ENCODE data around the gene ADCY5. TPM values are rescaled to one million over a fixed set of nuclear protein-coding genes. Genes with fewer than 3 reads are reported as not detected.

ADCY5 gene
- total RNA-seq, 4 donors from 2014 or later: 119 to 251 (median 185) TPM

GRCh38 chr3:123281929-123282328 is 167.0 kb downstream of the ADCY5 start:
- H3K4me1 ChIP-seq: no peaks in the 10 kb centered on the region
- 79 to 100% methylated on average over 2 of the region's 2 CpGs for WGBS, 2 donors (ENCODE audit: low coverage in 1 of 2)
- H3K9me3 ChIP-seq: no peaks in the 10 kb centered on the region
- no peak for ATAC-seq
- no peak overlapping the region for H3K27ac ChIP-seq
- peaks cover 0 to 69% of the 10 kb centered on the region in 2 donors for H3K36me3 ChIP-seq
- no peaks in the 10 kb centered on the region for H3K27me3 ChIP-seq
- no peak overlapping the region for H3K4me3 ChIP-seq
- no peak for TF ChIP-seq POLR2AphosphoS5 (IDR thresholded peaks at IDR 0.05)
- TF ChIP-seq POLR2A (IDR thresholded peaks at IDR 0.05): no peak
- no peak for TF ChIP-seq CTCF (IDR thresholded peaks at IDR 0.05)
- no peak for TF ChIP-seq EP300 (IDR thresholded peaks at IDR 0.05)

- Histone ChIP-seq H3K36me3 (peaks cover 0 to 64% of the 10 kb centered on the region in 2 donors), H3K4me1 (no peaks in the 10 kb centered on the region), H3K4me3 (no peak overlapping the region), H3K27me3 (no peaks in the 10 kb centered on the region), H3K27ac (no peak overlapping the region), H3K9me3 (no peaks in the 10 kb centered on the region)
- 85 to 87% methylated on average over 3 of the region's 3 CpGs for WGBS, 2 donors (ENCODE audit: low coverage in 1 of 2)
- no peak for ATAC-seq
- no peak for TF ChIP-seq POLR2AphosphoS5 (IDR thresholded peaks at IDR 0.05)
- TF ChIP-seq EP300 (IDR thresholded peaks at IDR 0.05): no peak
- no peak for TF ChIP-seq POLR2A (IDR thresholded peaks at IDR 0.05)
- TF ChIP-seq CTCF (IDR thresholded peaks at IDR 0.05): no peak
These were observed 167.5 kb downstream of the ADCY5 start for GRCh38 chr3:123281406-123281805.

GRCh38 chr3:123279121-123279520 is 169.8 kb downstream of the ADCY5 start:
- Histone ChIP-seq H3K36me3 (peaks cover 0 to 41% of the 10 kb centered on the region in 2 donors), H3K9me3 (no peaks in the 10 kb centered on the region), H3K4me1 (peaks cover 0 to 9% (median 0%) of the 10 kb centered on the region in 3 donors), H3K4me3 (no peak overlapping the region), H3K27me3 (no peaks in the 10 kb centered on the region), H3K27ac (peak overlapping the region in 2 of 4 donors; percentile 0 to 21)
- no peak for TF ChIP-seq EP300 (IDR thresholded peaks at IDR 0.05)
- TF ChIP-seq POLR2AphosphoS5 (IDR thresholded peaks at IDR 0.05): peak; percentile 43
- no peak for TF ChIP-seq CTCF (IDR thresholded peaks at IDR 0.05)
- TF ChIP-seq POLR2A (IDR thresholded peaks at IDR 0.05): no peak
- no peak for ATAC-seq
- 38 to 45% methylated on average over 7 of the region's 7 CpGs for WGBS, 2 donors (ENCODE audit: low coverage in 1 of 2)

- ATAC-seq: no peak
- WGBS, 2 donors (ENCODE audit: low coverage in 1 of 2): 79% methylated on average over 3 of the region's 5 CpGs; no CpG with 5 or more reads in 1 of the 2 donors
- Histone ChIP-seq H3K4me3 (no peak overlapping the region), H3K27ac (no peak overlapping the region), H3K36me3 (peaks cover 0 to 34% of the 10 kb centered on the region in 2 donors), H3K27me3 (no peaks in the 10 kb centered on the region), H3K9me3 (no peaks in the 10 kb centered on the region), H3K4me1 (peaks cover 0 to 9% (median 0%) of the 10 kb centered on the region in 3 donors)
- TF ChIP-seq POLR2A (IDR thresholded peaks at IDR 0.05): no peak
- no peak for TF ChIP-seq POLR2AphosphoS5 (IDR thresholded peaks at IDR 0.05)
- TF ChIP-seq CTCF (IDR thresholded peaks at IDR 0.05): no peak
- no peak for TF ChIP-seq EP300 (IDR thresholded peaks at IDR 0.05)
These were observed 170.4 kb downstream of the ADCY5 start for GRCh38 chr3:123278446-123278845.

GRCh38 chr3:123277106-123277505 is 171.8 kb downstream of the ADCY5 start:
- Histone ChIP-seq H3K27me3 (no peaks in the 10 kb centered on the region), H3K9me3 (no peaks in the 10 kb centered on the region), H3K36me3 (peaks cover 0 to 21% of the 10 kb centered on the region in 2 donors), H3K4me3 (no peak overlapping the region), H3K4me1 (peaks cover 0 to 9% (median 0%) of the 10 kb centered on the region in 3 donors), H3K27ac (peak overlapping the region in 1 of 4 donors; percentile 1)
- no peak for TF ChIP-seq POLR2AphosphoS5 (IDR thresholded peaks at IDR 0.05)
- TF ChIP-seq EP300 (IDR thresholded peaks at IDR 0.05): no peak
- TF ChIP-seq CTCF (IDR thresholded peaks at IDR 0.05): no peak
- no peak for TF ChIP-seq POLR2A (IDR thresholded peaks at IDR 0.05)
- WGBS, 2 donors (ENCODE audit: low coverage in 1 of 2): 54 to 68% methylated on average over 2 to 3 of the region's 6 CpGs
- no peak for ATAC-seq
